ENCODE results near the gene HSP90AB1. TPM values are rescaled to one million over a fixed set of nuclear protein-coding genes. Genes with fewer than 3 reads are reported as not detected.

Gene HSP90AB1
- total RNA-seq, 2 experiments from 2014 or later: 2,366 to 2,390 TPM

GRCh38 chr6:44269178-44269920 lies 22.4 kb downstream of the HSP90AB1 start:
- POLR2A ChIA-PET: interaction anchor here (0.6 to 1.3 kb wide), 2 partner anchors 36 to 43 kb away, joined by 3 read pairs; partner anchors contain the start of gene AARS2
- CTCF ChIA-PET: interaction anchor here (0.6 to 6.0 kb wide), 11 partner anchors 8 to 584 kb away, joined by 3 to 64 read pairs (median 8); partner anchors contain the start of gene SPATS1

GRCh38 chr6:44269921-44270525 lies 23.1 kb downstream of the HSP90AB1 start, which contains the start of gene TMEM151B:
TSS of gene TMEM151B (plus strand) at chr6:44270450. CDS start at chr6:44270743, 293 bp downstream.
- CTCF ChIA-PET: interaction anchor here (0.6 to 6.0 kb wide), 6 partner anchors 35 to 175 kb away, joined by 3 to 64 read pairs (median 5); partner anchors contain the start of gene SPATS1
- POLR2A ChIA-PET: no interaction called here

DNA sequence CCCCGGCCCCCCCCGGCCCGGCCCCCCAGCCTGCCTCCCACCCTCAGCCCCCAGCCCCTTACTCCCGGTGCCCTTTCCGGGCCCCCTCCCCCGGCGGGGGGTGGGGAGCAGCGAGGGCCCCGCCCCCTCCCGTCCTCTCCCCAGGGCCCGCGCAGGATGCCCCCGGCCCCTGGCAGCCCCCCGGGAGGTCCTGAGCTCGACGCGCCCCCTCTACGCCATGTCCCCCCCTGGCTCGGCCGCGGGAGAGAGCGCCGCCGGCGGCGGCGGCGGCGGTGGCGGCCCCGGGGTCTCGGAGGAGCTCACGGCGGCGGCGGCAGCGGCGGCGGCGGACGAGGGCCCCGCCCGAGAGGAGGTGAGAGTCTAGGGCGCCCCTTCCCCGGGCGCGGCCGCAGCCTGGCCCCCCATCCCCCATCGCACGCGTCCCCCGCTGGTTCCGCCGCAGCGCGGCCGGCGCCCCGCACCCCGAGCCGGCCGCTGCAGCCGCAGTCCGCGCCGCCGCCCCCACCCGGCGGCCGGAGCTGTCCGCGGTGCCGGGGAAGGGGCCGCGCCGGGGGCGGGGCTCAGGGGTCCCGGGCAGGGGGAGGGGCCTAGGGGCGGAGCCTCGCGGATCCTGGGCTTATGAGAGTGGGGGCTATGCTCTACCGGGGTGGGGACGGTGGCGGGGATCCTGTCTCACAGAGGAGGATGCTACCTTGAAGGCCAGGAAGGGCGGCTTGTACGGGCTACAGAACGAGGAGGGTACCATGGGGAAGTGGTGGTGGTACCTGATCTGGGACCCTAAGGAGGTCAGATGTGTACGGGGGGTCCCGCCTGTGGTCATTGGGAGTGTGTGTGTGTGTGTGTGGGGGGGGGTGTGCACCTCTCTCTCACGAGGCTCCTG lies 23.9 kb downstream of the HSP90AB1 start:
- CTCF ChIA-PET: interaction anchor here (0.6 to 1.3 kb wide), 3 partner anchors 34 to 80 kb away, joined by 3 to 4 read pairs (median 3); no protein-coding TSS in a partner anchor
- POLR2A ChIA-PET: interaction anchor here (0.8 to 1.2 kb wide), 2 partner anchors 14 to 24 kb away, joined by 4 read pairs; partner anchors contain the start of gene HSP90AB1

GRCh38 chr6:44271406-44271723 lies 24.5 kb downstream of the HSP90AB1 start:
- ChIA-PET POLR2A (interaction anchor here (1.2 kb wide), 1 partner anchor 25 kb away, joined by 4 read pairs; the partner anchor contains the start of gene HSP90AB1), CTCF (interaction anchor here (1.2 to 1.3 kb wide), 2 partner anchors 68 kb away, joined by 3 to 4 read pairs; no protein-coding TSS in a partner anchor)

DNA sequence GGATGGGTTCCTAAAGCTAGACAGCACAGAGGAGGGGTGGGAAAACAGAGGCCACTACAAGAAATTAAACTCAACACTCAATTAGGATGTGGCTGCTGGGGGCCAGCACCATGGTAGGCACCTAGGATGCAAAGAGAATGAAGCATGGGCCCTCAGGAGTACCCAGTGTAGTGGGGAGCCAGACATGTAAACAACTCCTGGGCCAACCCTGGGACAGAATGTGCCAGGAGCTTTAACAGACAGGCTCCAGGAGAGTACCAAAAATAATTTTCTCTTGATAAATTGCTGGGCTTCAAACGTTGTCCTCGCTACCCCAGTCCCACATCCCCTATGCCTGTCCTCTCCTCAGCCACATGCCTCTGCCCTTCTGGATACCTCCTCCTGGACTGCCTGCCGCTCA lies 25.0 kb downstream of the HSP90AB1 start:
- CTCF ChIA-PET: interaction anchor here (1.2 kb wide), 1 partner anchor 67 kb away, joined by 3 read pairs; no protein-coding TSS in a partner anchor
- POLR2A ChIA-PET: no interaction called here

- ChIA-PET CTCF (interaction anchor here (1.2 kb wide), 1 partner anchor 66 kb away, joined by 3 read pairs; no protein-coding TSS in a partner anchor), POLR2A (no interaction called here)
These were observed 25.6 kb downstream of the HSP90AB1 start for GRCh38 chr6:44272529-44272928.

GRCh38 chr6:44272999-44273566 lies 26.2 kb downstream of the HSP90AB1 start:
- POLR2A ChIA-PET: no interaction called here
- CTCF ChIA-PET: interaction anchor here (0.5 kb wide), 1 partner anchor 10 kb away, joined by 4 read pairs; no protein-coding TSS in a partner anchor

GRCh38 chr6:44273617-44274016 lies 26.7 kb downstream of the HSP90AB1 start:
- ChIA-PET CTCF (no interaction called here), POLR2A (no interaction called here)

DNA sequence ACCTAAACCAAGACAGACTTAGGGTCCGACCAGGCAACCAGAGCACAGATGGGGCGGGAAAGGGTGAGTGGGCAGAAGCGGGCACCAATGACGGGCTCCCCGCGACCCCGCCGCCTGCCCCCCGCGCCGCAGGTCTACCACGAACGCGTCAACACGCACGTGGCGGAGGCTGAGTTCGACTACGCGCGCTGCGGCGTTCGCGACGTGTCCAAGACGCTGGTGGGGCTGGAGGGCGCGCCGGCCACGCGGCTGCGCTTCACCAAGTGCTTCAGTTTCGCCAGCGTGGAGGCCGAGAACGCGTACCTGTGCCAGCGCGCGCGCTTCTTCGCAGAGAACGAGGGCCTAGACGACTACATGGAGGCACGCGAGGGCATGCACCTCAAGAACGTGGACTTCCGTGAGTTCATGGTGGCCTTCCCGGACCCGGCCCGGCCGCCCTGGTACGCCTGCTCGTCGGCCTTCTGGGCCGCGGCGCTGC lies 28.4 kb downstream of the HSP90AB1 start:
- CTCF ChIA-PET: interaction anchor here (0.8 to 2.1 kb wide), 5 partner anchors 22 to 63 kb away, joined by 3 to 9 read pairs (median 3); partner anchors contain the start of gene AARS2
- POLR2A ChIA-PET: no interaction called here

DNA sequence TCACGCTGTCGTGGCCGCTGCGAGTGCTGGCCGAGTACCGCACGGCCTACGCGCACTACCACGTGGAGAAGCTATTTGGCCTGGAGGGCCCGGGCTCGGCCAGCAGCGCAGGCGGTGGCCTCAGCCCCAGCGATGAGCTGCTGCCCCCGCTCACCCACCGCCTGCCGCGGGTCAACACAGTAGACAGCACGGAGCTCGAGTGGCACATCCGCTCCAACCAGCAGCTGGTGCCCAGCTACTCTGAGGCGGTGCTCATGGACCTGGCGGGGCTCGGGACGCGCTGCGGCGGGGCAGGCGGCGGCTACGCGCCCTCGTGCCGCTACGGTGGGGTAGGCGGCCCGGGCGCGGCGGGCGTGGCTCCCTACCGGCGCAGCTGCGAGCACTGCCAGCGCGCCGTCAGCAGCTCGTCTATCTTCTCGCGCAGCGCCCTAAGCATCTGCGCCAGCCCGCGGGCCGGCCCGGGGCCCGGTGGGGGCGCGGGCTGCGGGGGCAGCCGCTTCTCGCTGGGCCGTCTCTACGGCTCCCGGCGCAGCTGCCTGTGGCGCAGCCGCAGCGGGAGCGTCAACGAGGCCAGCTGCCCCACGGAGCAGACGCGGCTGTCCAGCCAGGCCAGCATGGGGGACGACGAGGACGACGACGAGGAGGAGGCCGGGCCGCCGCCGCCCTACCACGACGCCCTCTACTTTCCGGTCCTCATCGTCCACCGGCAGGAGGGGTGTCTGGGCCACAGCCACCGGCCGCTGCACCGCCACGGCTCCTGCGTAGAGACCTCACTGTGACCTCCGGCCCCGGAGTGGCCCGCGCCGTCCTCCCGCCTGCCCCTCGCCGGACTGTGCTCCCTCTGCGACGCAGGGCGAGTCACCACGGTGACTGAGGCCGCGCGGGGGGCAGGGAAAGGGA lies 29.1 kb downstream of the HSP90AB1 start:
- ChIA-PET POLR2A (no interaction called here), CTCF (interaction anchor here (0.8 to 2.1 kb wide), 4 partner anchors 22 to 63 kb away, joined by 3 to 9 read pairs (median 3); partner anchors contain the start of gene AARS2)

GRCh38 chr6:44276667-44277640 lies 30.1 kb downstream of the HSP90AB1 start:
- POLR2A ChIA-PET: no interaction called here
- CTCF ChIA-PET: interaction anchor here (0.7 to 2.0 kb wide), 4 partner anchors 9 to 36 kb away, joined by 3 to 7 read pairs (median 4); partner anchors contain the start of gene AARS2

- CTCF ChIA-PET: interaction anchor here (0.7 to 2.0 kb wide), 5 partner anchors 10 to 60 kb away, joined by 3 to 7 read pairs (median 4); partner anchors contain the start of gene AARS2
These were observed 30.9 kb downstream of the HSP90AB1 start for GRCh38 chr6:44277763-44278162.

DNA sequence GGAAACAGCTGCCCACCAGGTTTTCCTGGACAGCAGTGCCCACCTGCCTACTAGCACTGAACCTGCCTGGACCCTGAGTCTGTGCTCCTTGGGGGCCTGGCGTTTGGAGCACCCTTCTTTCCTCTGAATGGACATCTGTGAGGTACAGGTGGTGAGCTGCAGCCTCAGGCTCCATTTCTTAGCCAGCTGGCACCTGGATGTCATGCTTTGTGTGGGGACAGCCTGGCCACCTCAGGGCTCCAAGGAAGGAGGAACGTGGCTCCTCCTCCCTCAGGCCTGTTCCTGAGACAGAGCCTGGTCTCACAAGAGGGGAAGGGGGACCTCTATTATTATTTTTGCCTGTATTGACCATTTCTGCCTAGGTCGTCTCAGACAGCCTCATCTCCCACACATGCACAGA lies 31.4 kb downstream of the HSP90AB1 start:
- POLR2A ChIA-PET: no interaction called here

More at GRCh38 chr6:44277763-44278162, 30.9 kb downstream of the HSP90AB1 start:
- POLR2A ChIA-PET: no interaction called here

DNA sequence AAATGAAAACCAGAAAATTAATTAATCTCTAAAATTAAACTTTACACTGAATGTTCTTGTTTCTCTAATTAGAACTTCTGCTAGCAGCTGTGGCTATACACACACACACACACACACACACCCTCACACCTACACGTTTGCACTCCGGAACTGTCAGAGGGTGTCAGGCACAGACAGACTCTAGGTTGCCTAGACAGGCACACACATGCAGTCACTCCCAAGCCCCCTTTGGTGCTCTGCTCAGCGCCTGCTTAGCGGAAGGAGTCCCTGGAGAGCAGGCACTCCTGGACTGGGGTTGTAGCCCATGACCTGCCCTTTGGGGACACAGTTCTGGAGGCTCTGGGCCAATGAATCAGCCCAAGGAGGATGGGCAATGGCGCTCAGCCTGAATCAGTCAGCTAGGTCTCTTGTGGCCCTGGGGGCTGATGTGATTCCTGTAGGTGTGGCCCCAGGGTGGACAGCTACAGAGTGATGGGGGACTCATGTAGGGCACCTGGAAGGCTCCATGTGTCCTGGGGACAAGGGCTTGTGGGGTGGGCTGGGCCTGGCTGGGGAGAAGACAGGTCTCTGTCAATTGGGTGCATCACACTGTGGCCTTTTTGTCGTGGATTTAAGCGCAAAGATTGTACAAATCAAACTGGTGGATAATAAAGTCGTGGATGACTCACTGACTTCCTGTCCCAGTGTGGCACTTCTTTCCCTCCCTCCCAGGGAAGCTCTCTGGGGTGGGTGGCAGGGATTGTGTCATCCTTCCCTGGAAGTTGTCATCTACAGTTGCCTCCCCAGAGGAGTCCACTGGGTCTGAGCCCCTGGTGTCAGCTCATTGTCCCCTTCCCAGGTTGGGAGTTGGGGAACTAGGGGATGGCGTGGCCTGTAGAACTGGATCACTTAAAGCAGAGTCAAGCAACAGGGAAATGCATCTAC lies 32.1 kb downstream of the HSP90AB1 start:
- ChIA-PET CTCF (interaction anchor here (1.3 to 2.0 kb wide), 2 partner anchors 34 to 58 kb away, joined by 4 read pairs; partner anchors contain the start of gene AARS2), POLR2A (no interaction called here)

More for the DNA sequence above, 31.4 kb downstream of the HSP90AB1 start:
- CTCF ChIA-PET: interaction anchor here (1.2 to 2.0 kb wide), 3 partner anchors 10 to 59 kb away, joined by 4 to 7 read pairs (median 4); partner anchors contain the start of gene AARS2

- ChIA-PET CTCF (interaction anchor here (2.6 kb wide), 1 partner anchor 21 kb away, joined by 8 read pairs; no protein-coding TSS in a partner anchor), POLR2A (no interaction called here)
These were observed 37.2 kb downstream of the HSP90AB1 start for GRCh38 chr6:44284121-44284520.
